Measurements from ENCODE around the gene HS3ST2.

Gene HS3ST2

DNA sequence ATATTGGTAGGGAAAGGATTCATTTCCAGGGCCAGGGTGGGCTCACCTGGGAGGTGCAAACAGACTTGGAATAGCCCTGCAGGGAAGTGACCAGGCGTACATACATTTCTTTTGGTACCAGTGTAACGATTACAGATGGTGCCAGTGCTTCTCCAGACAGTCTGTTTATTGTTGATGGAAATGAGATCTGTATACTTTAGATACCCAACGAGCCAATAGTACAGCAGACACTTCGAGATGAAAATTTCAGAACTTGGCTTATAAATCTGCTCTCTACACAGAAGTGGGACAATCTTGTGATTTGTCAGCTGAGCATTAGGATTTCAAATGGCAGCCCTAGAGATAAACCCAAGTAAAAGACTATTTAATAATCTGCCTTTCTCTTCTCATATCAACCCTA lies 57.9 kb downstream of the HS3ST2 start:
- no peak overlapping the region for H3K27ac ChIP-seq
- no peak for TF ChIP-seq CTCF (IDR thresholded peaks at IDR 0.05)
- TF ChIP-seq ZFX (IDR thresholded peaks at IDR 0.05; ENCODE audit: borderline replicate concordance) = no peak

- TF ChIP-seq CTCF (IDR thresholded peaks at IDR 0.05) (no peak), ZFX (IDR thresholded peaks at IDR 0.05; ENCODE audit: borderline replicate concordance) (no peak)
These were observed 60.4 kb downstream of the HS3ST2 start for GRCh38 chr16:22874394-22874793.

GRCh38 chr16:22878955-22879354 lies 65.0 kb downstream of the HS3ST2 start:
- no peak overlapping the region for H3K27ac ChIP-seq
- TF ChIP-seq ZFX (IDR thresholded peaks at IDR 0.05; ENCODE audit: borderline replicate concordance) (no peak), CTCF (IDR thresholded peaks at IDR 0.05) (no peak)

More at GRCh38 chr16:22874394-22874793, 60.4 kb downstream of the HS3ST2 start:
- H3K27ac ChIP-seq = no peak overlapping the region

DNA sequence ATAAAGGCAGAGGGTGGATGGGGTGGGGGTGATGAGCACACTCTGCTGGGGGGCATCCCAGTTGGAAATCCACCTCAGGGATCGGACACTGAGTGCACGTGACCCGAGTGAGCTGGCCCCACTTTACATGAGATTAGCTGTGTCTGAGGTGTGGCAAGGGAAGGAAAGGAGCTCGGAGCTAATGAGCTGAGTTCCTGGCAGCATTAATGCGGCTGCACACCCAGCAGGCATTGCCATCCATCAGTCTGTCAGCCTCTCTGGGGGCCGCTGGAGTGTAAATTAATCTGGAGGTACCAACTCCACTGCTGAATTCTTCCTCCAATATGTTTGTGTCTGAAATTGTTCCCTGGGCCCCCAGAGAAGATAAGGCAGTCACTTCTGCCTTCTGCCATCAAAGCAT lies 65.5 kb downstream of the HS3ST2 start:
- TF ChIP-seq ZFX (IDR thresholded peaks at IDR 0.05; ENCODE audit: borderline replicate concordance) = no peak
- no peak for TF ChIP-seq CTCF (IDR thresholded peaks at IDR 0.05)
- no peak overlapping the region for H3K27ac ChIP-seq

DNA sequence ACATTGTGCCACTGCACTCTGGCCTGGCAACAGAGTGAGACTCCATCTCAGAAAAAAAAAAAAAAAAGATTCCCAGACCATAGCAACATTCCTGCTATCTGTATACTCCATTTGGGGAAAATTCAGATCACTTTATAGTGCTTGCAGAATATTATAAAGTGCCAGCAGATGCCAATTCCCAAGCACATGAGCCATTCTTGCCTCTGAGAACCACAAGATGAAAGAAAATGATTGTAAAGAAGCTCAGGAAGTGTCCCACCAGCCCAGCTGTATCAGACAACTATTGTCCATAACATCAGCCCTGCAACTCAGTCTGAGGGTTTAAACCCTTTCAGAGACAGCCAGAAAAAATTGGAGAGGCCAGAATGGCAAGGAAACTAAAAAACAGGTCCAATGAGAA lies 69.0 kb downstream of the HS3ST2 start:
- TF ChIP-seq ZFX (IDR thresholded peaks at IDR 0.05; ENCODE audit: borderline replicate concordance) (no peak), CTCF (IDR thresholded peaks at IDR 0.05) (no peak)
- H3K27ac ChIP-seq = no peak overlapping the region

DNA sequence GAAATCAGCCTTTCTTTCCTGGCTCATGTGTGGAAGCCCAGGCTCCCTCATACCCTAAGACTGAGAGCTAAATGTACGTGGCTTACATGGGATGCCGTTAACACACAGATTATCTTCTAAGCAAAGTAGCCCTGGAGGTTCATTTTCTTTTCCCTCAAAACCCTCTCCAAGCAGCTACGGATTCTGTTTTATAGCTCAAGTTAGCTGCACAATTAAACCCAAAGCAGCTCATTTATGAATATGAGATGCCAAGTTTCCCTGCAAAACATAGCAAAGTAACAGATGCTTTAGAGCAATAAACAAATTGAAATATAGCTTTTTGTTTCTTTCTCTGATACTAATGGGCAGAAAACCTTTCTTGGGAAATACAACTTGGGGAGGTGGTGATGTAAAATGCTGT lies 72.0 kb downstream of the HS3ST2 start:
- TF ChIP-seq ZFX (IDR thresholded peaks at IDR 0.05; ENCODE audit: borderline replicate concordance) (no peak), CTCF (IDR thresholded peaks at IDR 0.05) (no peak)

DNA sequence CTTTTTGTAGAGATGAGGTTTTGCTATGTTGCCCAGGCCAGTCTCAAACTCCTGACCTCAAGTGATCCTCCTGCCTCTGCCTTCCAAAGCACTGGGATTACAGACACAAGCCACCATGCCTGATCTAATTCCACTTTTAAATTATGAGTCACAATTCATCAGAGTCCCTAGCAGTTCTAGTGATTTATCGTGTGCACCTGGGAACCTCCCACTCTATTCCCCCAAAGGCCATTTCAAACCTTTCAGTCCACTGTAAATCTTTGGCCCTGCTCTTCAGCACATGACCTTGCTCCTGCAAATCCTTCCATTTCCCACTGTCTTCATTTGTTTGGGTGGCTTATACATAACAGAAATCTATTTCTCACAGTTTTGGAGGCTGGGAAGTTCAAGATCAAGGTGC lies 73.0 kb downstream of the HS3ST2 start:
- no peak overlapping the region for H3K27ac ChIP-seq
- TF ChIP-seq CTCF (IDR thresholded peaks at IDR 0.05) (no peak), ZFX (IDR thresholded peaks at IDR 0.05; ENCODE audit: borderline replicate concordance) (no peak)

More for the DNA sequence above, 72.0 kb downstream of the HS3ST2 start:
- H3K27ac ChIP-seq = no peak overlapping the region
